Small intestine (tissue), 7 donors: ENCODE results near the gene VAX1. TPM values are rescaled to one million over a fixed set of nuclear protein-coding genes. Genes with fewer than 3 reads are reported as not detected.
"Not testable (repeated sequence)": the region's sequence is repeated elsewhere in the genome, so short reads cannot be mapped to it uniquely, and the experiment has no call there.

Experiments used
- DNase-seq, 2 donors: peaks; one replicate each; pipeline versions ENCODE4 v3.0.0 to v3.0.0-alpha.2; 2013
- FAIRE-seq: peaks from 2 replicates; lab custom pipeline; 2012; peaks lifted over from hg19 to GRCh38; lab: Jason Lieb, UNC
- H3K27ac ChIP-seq, 3 donors: one replicate each; pipeline ENCODE4 v1.5.1; 2013; ENCODE audit warnings: low read length in 2 of 3, mild to moderate bottlenecking in 2 of 3, control low read depth in 1 of 3, inconsistent platforms in 1 of 3, low read depth in 1 of 3, moderate library complexity in 1 of 3
- H3K27me3 ChIP-seq, 3 donors: one replicate each; pipeline ENCODE4 v1.6.1; 2013; ENCODE audit warnings: low read length in 3 of 3, inconsistent platforms in 1 of 3; ENCODE audit not compliant: control insufficient read depth in 3 of 3, insufficient read depth in 3 of 3
- H3K36me3 ChIP-seq, 3 donors: one replicate each; pipeline ENCODE4 v1.6.1; 2013; ENCODE audit warnings: low read length in 3 of 3, inconsistent platforms in 1 of 3, low read depth in 1 of 3, mild to moderate bottlenecking in 1 of 3, moderate library complexity in 1 of 3; ENCODE audit not compliant: control insufficient read depth in 3 of 3, insufficient read depth in 2 of 3
- H3K4me1 ChIP-seq, 3 donors: one replicate each; pipeline ENCODE4 v1.6.1; 2013; ENCODE audit warnings: low read length in 2 of 3, inconsistent platforms in 1 of 3, low read depth in 1 of 3, mild to moderate bottlenecking in 1 of 3, moderate library complexity in 1 of 3; ENCODE audit not compliant: control insufficient read depth in 3 of 3, insufficient read depth in 2 of 3
- H3K4me3 ChIP-seq, 3 donors: one replicate each; pipeline ENCODE4 v1.5.1; 2013; ENCODE audit warnings: low read length in 3 of 3, control low read depth in 1 of 3, inconsistent platforms in 1 of 3, low read depth in 1 of 3, mild to moderate bottlenecking in 1 of 3, moderate library complexity in 1 of 3
- H3K9me3 ChIP-seq, 2 donors: one replicate each; pipeline ENCODE4 v1.6.1; 2013; ENCODE audit warnings: low read depth in 1 of 2, low read length in 1 of 2; ENCODE audit not compliant: control insufficient read depth in 2 of 2, insufficient read depth in 1 of 2
- WGBS, 3 donors: extraction: QIAGEN DNeasy Blood & Tissue Kit; methylation state at CpG; one replicate each; pipeline ENCODE4 v1.1.7; 2013; 5-methylcytosine and 5-hydroxymethylcytosine counted together
- polyA plus RNA-seq, 4 donors: library from polyadenylated mRNA; stranded (reverse) in 3 of 4; unstranded in 1 of 4; fragments of 200-250 nt in 3 of 4; fragments of 120-200 nt in 1 of 4; gene quantifications; one replicate each; pipeline versions ENCODE4 v1.2.1 to v1.2.3, GENCODE V29; 2013
- donor health status: healthy with polysubstance abuse.
- donor health status: control.
- donor health status: control.
- donor health status: Bipolar disorder and iron deficiency.
- donor health status: healthy.

The VAX1 gene
- polyA plus RNA-seq, 4 donors, result not detected

- Histone ChIP-seq H3K27me3 (peaks cover 0 to 3% (median 0%) of the 10 kb centered on the region in 3 donors), H3K27ac (no peak overlapping the region), H3K4me1 (no peaks in the 10 kb centered on the region), H3K9me3 (no peaks in the 10 kb centered on the region), H3K36me3 (no peaks in the 10 kb centered on the region), H3K4me3 (no peak overlapping the region)
- 46 to 71% (median 53%) methylated on average over 3 of the region's 3 CpGs for WGBS, 3 donors
- no peak for FAIRE-seq
- no peak for DNase-seq
Observed at GRCh38 chr10:117086546-117086945, 51.5 kb downstream of the VAX1 start.

GRCh38 chr10:117084421-117085246, 53.4 kb downstream of the VAX1 start:
- DNase-seq, H3K9me3 ChIP-seq, H3K36me3 ChIP-seq, H3K4me1 ChIP-seq, H3K4me3 ChIP-seq, FAIRE-seq, H3K27ac ChIP-seq, H3K27me3 ChIP-seq: not testable (repeated sequence)
- WGBS, 3 donors, result 65 to 80% (median 76%) methylated on average over 23 to 29 of the region's 31 CpGs

Other genes with a start within 250 kb of the VAX1 start
- 10 to 100 TPM in 2 of 4 donors, 1 to 10 TPM in 2; 8.9 to 47.9 (median 9.8) TPM for gene SHTN1, start 133.1 kb downstream of the VAX1 start, polyA plus RNA-seq
- gene KCNK18, start 59.2 kb upstream of the VAX1 start, polyA plus RNA-seq, result not detected
- gene SLC18A2, start 102.8 kb upstream of the VAX1 start, polyA plus RNA-seq, result under 1 TPM; 0.22 to 0.57 (median 0.33) TPM
- gene PDZD8, start 237.2 kb upstream of the VAX1 start, polyA plus RNA-seq, result 10 to 100 TPM in 2 of 4 donors, 1 to 10 TPM in 2; 5.8 to 37.8 (median 12.9) TPM